OCI-LY3 (cell line): Measurements from ENCODE around the gene PCDHA5.
A peak's percentile ranks its signal among the peaks of the same experiment; 100 is the strongest.
"Not testable (repeated sequence)": the region's sequence is repeated elsewhere in the genome, so short reads cannot be mapped to it uniquely, and the experiment has no call there.

ENCODE experiments used
- H2AFZ ChIP-seq: fragments of 200-600, 300-600 bp; shearing (Covaris generic); 2 replicates; pipeline ENCODE4 v1.6.0; 2014; ENCODE audit warnings: antibody characterized with exemption, low read depth, low read length
- H3K27ac ChIP-seq: fragments of 200-600, 300-600 bp; sonication (generic); 2 replicates; pipeline ENCODE4 v1.5.1; 2014; ENCODE audit warnings: mild to moderate bottlenecking, low read length, moderate library complexity, mixed read lengths
- H3K27me3 ChIP-seq: fragments of 200-600, 300-600 bp; sonication (generic); 2 replicates; pipeline ENCODE4 v1.6.1; 2014; ENCODE audit warnings: low read depth, low read length, mixed read lengths
- H3K36me3 ChIP-seq: fragments of 200-600, 300-600 bp; sonication (generic); replicated peaks from 2 replicates; pipeline ENCODE3; 2014; ENCODE audit warnings: low read depth, low read length, mixed read lengths
- H3K4me1 ChIP-seq: fragments of 300-600, 200-600 bp; sonication (generic); 2 replicates; pipeline ENCODE4 v1.6.1; 2014; ENCODE audit warnings: low read length, mixed read lengths
- H3K4me2 ChIP-seq: fragments of 200-600, 300-600 bp; sonication (generic); 2 replicates; pipeline ENCODE4 v1.6.1; 2014; ENCODE audit warnings: low read length, mixed read lengths
- H3K4me3 ChIP-seq: fragments of 300-600, 200-600 bp; sonication (generic); 2 replicates; pipeline ENCODE4 v1.5.1; 2014; ENCODE audit warnings: antibody characterized with exemption, mild to moderate bottlenecking, low read length, moderate library complexity
- H3K79me2 ChIP-seq: fragments of 300-600, 200-600 bp; shearing (Covaris generic); 2 replicates; pipeline ENCODE4 v1.6.1; 2014; ENCODE audit warnings: mild to moderate bottlenecking, low read length, mixed read lengths
- H3K9ac ChIP-seq: fragments of 300-600, 200-600 bp; shearing (Covaris generic); 2 replicates; pipeline ENCODE4 v1.6.0; 2014; ENCODE audit warnings: mild to moderate bottlenecking, low read length, moderate library complexity
- H3K9me3 ChIP-seq: fragments of 200-600, 300-600 bp; shearing (Covaris generic); 2 replicates; pipeline ENCODE4 v1.6.1; 2014; ENCODE audit warnings: low read length, mixed read lengths; ENCODE audit not compliant: insufficient read depth
- H4K20me1 ChIP-seq: fragments of 200-600, 300-600 bp; sonication (generic); 2 replicates; pipeline ENCODE4 v1.6.1; 2016; ENCODE audit warnings: low read length, mixed read lengths; ENCODE audit not compliant: insufficient read depth
- CTCF ChIP-seq: fragments of 200-600, 300-600 bp; sonication (generic); IDR thresholded peaks from 2 replicates; pipeline ENCODE4 v1.5.1; 2014; ENCODE audit warnings: antibody characterized with exemption, low read length, low read depth
- EZH2phosphoT487 ChIP-seq: fragments of 200-600 bp; shearing (Covaris generic); IDR thresholded peaks from 2 replicates; pipeline ENCODE4 v1.6.1; 2018; ENCODE audit warnings: antibody characterized with exemption, mixed run types, low read depth

The PCDHA5 gene

GRCh38 chr5:140842798-140843733 is 21.7 kb downstream of the PCDHA5 start:
- TF ChIP-seq CTCF, result no peak
- H3K27ac ChIP-seq, result no peak overlapping the region
- H3K36me3 ChIP-seq, result no peaks in the 10 kb centered on the region
- no peaks in the 10 kb centered on the region for H3K27me3 ChIP-seq
- H3K4me3 ChIP-seq, result no peak overlapping the region
- no peak overlapping the region for H3K4me2 ChIP-seq
- no peaks in the 10 kb centered on the region for H3K9me3 ChIP-seq
- no peak overlapping the region for H3K9ac ChIP-seq
- no peaks in the 10 kb centered on the region for H4K20me1 ChIP-seq
- H3K4me1 ChIP-seq, result no peaks in the 10 kb centered on the region
- H3K79me2 ChIP-seq, result no peaks in the 10 kb centered on the region
- H2AFZ ChIP-seq, result no peak overlapping the region

- not testable (repeated sequence) for H3K36me3 ChIP-seq, H3K4me2 ChIP-seq, H2AFZ ChIP-seq, H3K27me3 ChIP-seq, H3K4me1 ChIP-seq, H4K20me1 ChIP-seq, H3K79me2 ChIP-seq, H3K27ac ChIP-seq, H3K9ac ChIP-seq, H3K4me3 ChIP-seq, H3K9me3 ChIP-seq
Measured at GRCh38 chr5:140848139-140849102, 27.0 kb downstream of the PCDHA5 start, which contains the start of gene PCDHA9. Gene PCDHA9 (plus strand): TSS chr5:140848382. CDS start chr5:140848496, 114 bp downstream.

GRCh38 chr5:140849831-140850634 is 28.6 kb downstream of the PCDHA5 start:
- not testable (repeated sequence) for H4K20me1 ChIP-seq, H2AFZ ChIP-seq, H3K9me3 ChIP-seq, H3K36me3 ChIP-seq, H3K27ac ChIP-seq, H3K27me3 ChIP-seq, H3K4me3 ChIP-seq, H3K79me2 ChIP-seq, H3K4me1 ChIP-seq, H3K4me2 ChIP-seq, H3K9ac ChIP-seq

- Histone ChIP-seq H3K36me3 (no peaks in the 10 kb centered on the region), H3K9me3 (no peaks in the 10 kb centered on the region), H3K9ac (no peak within 1 kb of the TSS), H3K4me2 (no peak within 1 kb of the TSS), H4K20me1 (no peaks in the 10 kb centered on the region), H3K79me2 (no peaks in the 10 kb centered on the region), H3K4me1 (no peaks in the 10 kb centered on the region), H3K4me3 (no peak within 1 kb of the TSS), H2AFZ (no peak within 1 kb of the TSS), H3K27ac (no peak within 1 kb of the TSS), H3K27me3 (no peaks in the 10 kb centered on the region)
- TF ChIP-seq EZH2phosphoT487 (no peak), CTCF (0 out of 2 replicates have a peak, but pooled peaks have one; percentile 9)
Measured at GRCh38 chr5:140855772-140856674, 34.6 kb downstream of the PCDHA5 start, which contains the start of gene PCDHA10. Gene PCDHA10 (plus strand): TSS chr5:140855897. CDS start chr5:140856049, 152 bp downstream.
